IPS DF 6.9 (cell line): ENCODE results near the gene CTNNA2.

ENCODE experiments used
- DNase-seq: peaks from one replicate; pipeline ENCODE4 v3.0.0-alpha.2; 2013; ENCODE audit warnings: low read depth, low spot score
- H3K27ac ChIP-seq: one replicate; pipeline ENCODE4 v1.5.1; 2013; ENCODE audit warnings: low read length, control low read depth
- H3K27me3 ChIP-seq: 2 replicates; pipeline ENCODE4 v1.6.1; 2013; ENCODE audit warnings: mild to moderate bottlenecking, low read length; ENCODE audit not compliant: control insufficient read depth, insufficient read depth
- H3K36me3 ChIP-seq: 2 replicates; pipeline ENCODE4 v1.6.1; 2013; ENCODE audit warnings: low read length; ENCODE audit not compliant: control insufficient read depth, insufficient read depth
- H3K4me1 ChIP-seq: 2 replicates; pipeline ENCODE4 v1.6.1; 2013; ENCODE audit warnings: low read length; ENCODE audit not compliant: control insufficient read depth, insufficient read depth
- H3K4me3 ChIP-seq: 2 replicates; pipeline ENCODE4 v1.5.1; 2013; ENCODE audit warnings: mild to moderate bottlenecking, low read length
- H3K9me3 ChIP-seq: 2 replicates; pipeline ENCODE4 v1.6.1; 2013; ENCODE audit warnings: low read length, inconsistent platforms; ENCODE audit not compliant: control insufficient read depth, insufficient read depth
- WGBS: extraction: QIAGEN DNeasy Blood & Tissue Kit; methylation state at CpG from one replicate; pipeline ENCODE4 v1.1.7; 2013; ENCODE audit warnings: mixed read lengths, missing lambda C conversion rate; ENCODE audit not compliant: insufficient read length, insufficient coverage; 5-methylcytosine and 5-hydroxymethylcytosine counted together

The CTNNA2 gene

DNA sequence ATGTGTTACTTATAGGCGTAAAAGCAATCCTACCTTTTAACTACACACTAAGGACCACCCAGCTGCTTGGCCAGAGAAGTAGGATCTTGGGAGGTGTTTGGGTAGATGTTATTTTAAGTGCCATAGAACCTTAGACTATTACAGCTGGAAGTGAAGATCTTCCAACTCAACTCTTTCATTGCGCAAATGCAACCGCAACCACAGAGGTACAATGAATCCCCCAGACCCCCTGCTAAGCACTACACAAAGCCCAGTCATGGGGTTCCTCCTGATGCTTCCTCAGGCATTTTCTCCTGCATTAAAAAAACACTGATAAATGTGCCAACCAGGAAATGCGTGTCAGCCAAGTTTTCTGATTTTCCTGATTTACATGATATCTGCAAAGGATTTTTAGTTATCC lies 545.7 kb downstream of the CTNNA2 start:
- no peak overlapping the region for H3K27ac ChIP-seq
- H3K4me1 ChIP-seq = peaks cover 6% of the 10 kb centered on the region
- no peaks in the 10 kb centered on the region for H3K36me3 ChIP-seq
- H3K9me3 ChIP-seq = no peaks in the 10 kb centered on the region
- H3K27me3 ChIP-seq = no peaks in the 10 kb centered on the region
- no CpG with 5 or more reads among the region's 4 CpGs for WGBS
- no peak overlapping the region for H3K4me3 ChIP-seq
- no peak for DNase-seq

GRCh38 chr2:80059447-80059846 lies 546.6 kb downstream of the CTNNA2 start:
- no peak for DNase-seq
- WGBS = no CpG with 5 or more reads among the region's 5 CpGs
- no peak overlapping the region for H3K4me3 ChIP-seq
- H3K27ac ChIP-seq = no peak overlapping the region
- peaks cover 4% of the 10 kb centered on the region for H3K4me1 ChIP-seq
- no peaks in the 10 kb centered on the region for H3K9me3 ChIP-seq
- no peaks in the 10 kb centered on the region for H3K36me3 ChIP-seq
- no peaks in the 10 kb centered on the region for H3K27me3 ChIP-seq

DNA sequence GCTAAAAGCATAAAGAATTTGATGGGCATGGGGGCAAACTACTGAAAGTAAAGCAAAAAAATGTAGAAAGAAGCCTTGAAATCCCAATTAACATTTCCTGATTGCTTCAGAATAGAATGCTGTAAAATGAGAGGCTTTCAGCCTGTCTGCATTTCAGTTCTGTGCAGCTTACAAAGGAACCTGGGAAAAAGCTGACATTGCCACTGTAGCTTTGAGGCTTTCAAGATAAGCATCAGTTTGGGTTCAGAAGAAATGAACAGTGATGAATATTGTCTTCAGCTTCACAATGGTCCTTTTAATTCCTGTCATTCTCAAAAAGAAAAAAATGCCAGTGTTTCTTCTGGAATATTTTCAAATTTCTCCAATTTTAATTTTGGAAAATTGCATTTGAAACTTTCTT lies 549.0 kb downstream of the CTNNA2 start:
- no peak for DNase-seq
- H3K27me3 ChIP-seq = no peaks in the 10 kb centered on the region
- no peak overlapping the region for H3K4me3 ChIP-seq
- H3K27ac ChIP-seq = no peak overlapping the region
- no peaks in the 10 kb centered on the region for H3K9me3 ChIP-seq
- H3K4me1 ChIP-seq = peaks cover 4% of the 10 kb centered on the region
- no peaks in the 10 kb centered on the region for H3K36me3 ChIP-seq

- H3K4me1 ChIP-seq = peaks cover 4% of the 10 kb centered on the region
Measured at GRCh38 chr2:80062298-80062697, 549.4 kb downstream of the CTNNA2 start.

DNA sequence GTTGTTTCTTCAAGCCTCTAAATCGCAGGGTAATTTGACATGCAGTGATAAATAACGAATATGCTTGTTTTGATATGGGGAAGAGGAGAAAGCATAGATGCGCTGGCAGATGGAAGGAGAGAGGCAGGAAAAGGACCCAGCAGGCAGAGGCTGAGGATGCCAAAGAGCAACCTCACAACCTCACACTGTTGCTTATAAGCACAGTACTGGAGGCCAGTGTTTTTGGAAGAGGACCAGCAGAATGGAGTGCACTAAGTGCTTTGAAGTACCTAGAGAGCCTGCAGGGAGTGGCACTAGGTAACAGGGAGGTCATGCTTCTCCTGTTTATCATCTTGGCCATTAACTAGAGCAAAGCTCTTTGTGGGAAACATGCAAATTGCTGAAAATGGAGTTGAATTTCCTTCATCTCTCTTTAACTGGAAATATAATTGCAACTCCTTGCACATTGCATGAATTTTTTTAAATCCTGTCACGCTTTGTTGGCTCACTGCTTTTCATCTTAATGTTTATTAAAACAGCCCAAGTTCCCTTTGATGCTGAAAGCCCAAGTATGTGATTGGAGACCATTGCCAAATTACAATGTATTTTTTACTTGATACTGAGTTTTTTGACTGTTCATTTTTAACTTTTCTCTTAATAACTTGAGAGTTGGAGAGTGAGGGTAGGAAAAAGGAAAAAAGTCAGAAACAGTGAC lies 555.3 kb downstream of the CTNNA2 start:
- H3K4me1 ChIP-seq = no peaks in the 10 kb centered on the region
- WGBS = no CpG with 5 or more reads among the region's 4 CpGs
- no peak overlapping the region for H3K27ac ChIP-seq
- H3K9me3 ChIP-seq = no peaks in the 10 kb centered on the region
- no peaks in the 10 kb centered on the region for H3K36me3 ChIP-seq
- H3K27me3 ChIP-seq = no peaks in the 10 kb centered on the region
- no peak overlapping the region for H3K4me3 ChIP-seq
- no peak for DNase-seq

More at GRCh38 chr2:80062298-80062697, 549.4 kb downstream of the CTNNA2 start:
- Histone ChIP-seq H3K4me3 (no peak overlapping the region), H3K9me3 (no peaks in the 10 kb centered on the region), H3K27me3 (no peaks in the 10 kb centered on the region), H3K27ac (no peak overlapping the region), H3K36me3 (no peaks in the 10 kb centered on the region)
- DNase-seq = no peak

- no peak overlapping the region for H3K4me3 ChIP-seq
- no CpG with 5 or more reads among the region's 4 CpGs for WGBS
- no peak overlapping the region for H3K27ac ChIP-seq
- H3K4me1 ChIP-seq = no peaks in the 10 kb centered on the region
- no peaks in the 10 kb centered on the region for H3K27me3 ChIP-seq
- H3K36me3 ChIP-seq = no peaks in the 10 kb centered on the region
- H3K9me3 ChIP-seq = no peaks in the 10 kb centered on the region
- no peak for DNase-seq
Measured at GRCh38 chr2:80070587-80070986, 557.7 kb downstream of the CTNNA2 start.

DNA sequence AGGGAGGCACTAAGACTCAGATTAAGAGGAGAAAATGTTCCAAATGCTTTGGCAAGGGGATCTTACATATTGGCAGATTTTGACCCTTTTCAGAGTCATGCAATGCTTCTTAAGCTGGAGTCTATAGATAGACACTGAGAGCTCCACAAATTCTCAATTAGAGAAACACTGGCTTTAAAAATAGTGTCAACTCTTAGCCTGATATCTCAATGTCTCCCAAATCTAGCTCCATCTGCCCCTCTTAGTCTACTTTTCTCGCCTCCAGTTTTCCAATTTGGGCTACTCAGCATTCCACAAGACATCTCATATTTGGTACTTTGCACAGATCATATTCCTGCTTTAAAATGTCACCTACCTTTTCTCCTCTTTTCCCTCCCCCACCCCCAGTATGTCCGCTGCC lies 559.1 kb downstream of the CTNNA2 start:
- no peak overlapping the region for H3K4me3 ChIP-seq
- no peak overlapping the region for H3K27ac ChIP-seq
- no peaks in the 10 kb centered on the region for H3K9me3 ChIP-seq
- no peak for DNase-seq
- no peaks in the 10 kb centered on the region for H3K27me3 ChIP-seq
- WGBS = no CpG with 5 or more reads among the region's 2 CpGs
- no peaks in the 10 kb centered on the region for H3K4me1 ChIP-seq
- no peaks in the 10 kb centered on the region for H3K36me3 ChIP-seq

- Histone ChIP-seq H3K4me3 (no peak overlapping the region), H3K27me3 (no peaks in the 10 kb centered on the region), H3K36me3 (no peaks in the 10 kb centered on the region), H3K4me1 (no peaks in the 10 kb centered on the region), H3K9me3 (no peaks in the 10 kb centered on the region), H3K27ac (no peak overlapping the region)
- no CpG with 5 or more reads among the region's 2 CpGs for WGBS
- peak; percentile 73 for DNase-seq
Measured at GRCh38 chr2:80073134-80073561, 560.3 kb downstream of the CTNNA2 start.

- Histone ChIP-seq H3K4me1 (no peaks in the 10 kb centered on the region), H3K4me3 (no peak overlapping the region), H3K9me3 (no peaks in the 10 kb centered on the region), H3K36me3 (no peaks in the 10 kb centered on the region), H3K27me3 (no peaks in the 10 kb centered on the region), H3K27ac (no peak overlapping the region)
- WGBS = no CpG with 5 or more reads among the region's 5 CpGs
- no peak for DNase-seq
Measured at GRCh38 chr2:80074321-80075070, 561.6 kb downstream of the CTNNA2 start.

- Histone ChIP-seq H3K4me3 (no peak overlapping the region), H3K27ac (no peak overlapping the region), H3K4me1 (no peaks in the 10 kb centered on the region), H3K9me3 (no peaks in the 10 kb centered on the region), H3K27me3 (no peaks in the 10 kb centered on the region), H3K36me3 (no peaks in the 10 kb centered on the region)
- no peak for DNase-seq
- WGBS = no CpG with 5 or more reads among the region's 1 CpG
Measured at GRCh38 chr2:80075719-80076118, 562.9 kb downstream of the CTNNA2 start.
